Central memory CD8-positive, alpha-beta T cell (primary cell): ENCODE data around the gene COBLL1.
"Not testable (repeated sequence)": the region's sequence is repeated elsewhere in the genome, so short reads cannot be mapped to it uniquely, and the experiment has no call there.

Source experiments
- ATAC-seq: fragments of 150-1000 bp; cut with Tn5 transposase; replicated peaks from 2 replicates; pipeline ENCODE4 v1.10.0; 2022; ENCODE audit warnings: mild to moderate bottlenecking, moderate FRiP score, moderate number of reproducible peaks; ENCODE audit not compliant: poor library complexity, severe bottlenecking; ENCODE audit errors: extremely low read depth
- DNase-seq, 2 donors: peaks; one replicate each; pipeline ENCODE4 v3.0.0; 2021; ENCODE audit warnings: low spot score in 2 of 2
- H3K27ac Mint-ChIP-seq: one replicate; pipeline ENCODE4 v1.8.0; 2022; ENCODE audit warnings: low read depth, mild to moderate bottlenecking, moderate library complexity, mixed read lengths
- H3K27me3 Mint-ChIP-seq: one replicate; pipeline ENCODE4 v1.8.0; 2022; ENCODE audit warnings: mixed read lengths
- H3K36me3 Mint-ChIP-seq: one replicate; pipeline ENCODE4 v1.8.0; 2022; ENCODE audit warnings: mild to moderate bottlenecking, moderate library complexity, mixed read lengths; ENCODE audit not compliant: insufficient read depth
- H3K4me1 Mint-ChIP-seq: one replicate; pipeline ENCODE4 v1.8.0; 2022; ENCODE audit warnings: mixed read lengths
- H3K4me3 Mint-ChIP-seq: one replicate; pipeline ENCODE4 v1.8.0; 2022; ENCODE audit warnings: mild to moderate bottlenecking, moderate library complexity, mixed read lengths
- H3K9me3 Mint-ChIP-seq: one replicate; pipeline ENCODE4 v1.8.0; 2022; ENCODE audit warnings: mixed read lengths

The COBLL1 gene

DNA sequence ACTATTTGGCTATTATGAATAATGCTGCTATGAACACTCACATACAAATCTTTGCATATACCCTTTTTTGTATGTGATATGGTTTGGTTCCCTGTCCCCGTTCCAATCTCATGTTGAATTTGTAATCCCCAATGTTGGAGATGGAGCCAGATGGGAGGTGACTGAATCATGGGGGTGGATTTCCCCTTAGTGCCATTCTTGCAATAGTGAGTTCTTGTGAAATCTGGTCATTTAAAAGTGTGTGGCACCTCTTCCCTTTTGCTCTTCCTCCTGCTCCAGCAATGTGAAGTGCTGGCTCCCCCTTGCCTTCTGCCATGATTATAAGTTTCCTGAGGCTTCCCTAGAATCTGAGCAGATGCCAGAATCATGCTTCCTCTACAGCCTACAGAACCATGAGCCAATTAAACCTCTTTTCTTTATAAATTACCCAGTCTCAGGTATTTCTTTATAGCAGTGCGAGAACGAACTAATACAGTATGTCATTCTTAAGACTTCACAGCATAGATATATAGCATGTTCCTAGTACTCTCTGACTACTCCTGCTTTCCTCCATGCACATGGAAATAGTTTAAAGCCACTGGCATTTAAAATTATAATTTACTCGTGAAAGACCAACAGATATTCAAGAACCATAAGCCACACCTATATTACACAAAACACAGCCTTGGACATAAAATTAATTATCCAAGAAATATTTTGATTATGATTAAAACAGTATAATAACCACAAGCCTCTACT is 75.2 kb downstream of the COBLL1 start:
- H3K4me1 Mint-ChIP-seq: no peaks in the 10 kb centered on the region
- DNase-seq (no peak), ATAC-seq (no peak)
- H3K27ac Mint-ChIP-seq: no peak overlapping the region
- H3K27me3 Mint-ChIP-seq: no peaks in the 10 kb centered on the region
- H3K9me3 Mint-ChIP-seq: no peaks in the 10 kb centered on the region
- H3K36me3 Mint-ChIP-seq: no peaks in the 10 kb centered on the region
- H3K4me3 Mint-ChIP-seq: no peak overlapping the region

DNA sequence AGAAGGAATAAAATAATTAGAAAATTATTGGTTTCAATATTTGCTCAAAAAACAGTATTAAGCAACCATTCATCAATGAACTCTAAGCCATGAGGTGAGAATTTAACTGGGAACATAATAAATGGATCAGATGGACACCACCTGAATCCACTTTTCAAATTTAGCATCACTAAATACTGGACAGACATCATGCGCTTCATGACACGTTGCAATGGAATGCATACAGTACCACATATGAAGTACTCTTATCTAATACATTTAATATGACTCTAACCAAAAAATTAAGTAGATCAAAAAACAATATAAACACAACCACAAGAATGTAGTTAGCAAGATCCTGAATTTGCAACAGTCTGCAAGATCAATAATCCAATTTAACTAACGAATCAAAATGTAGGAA is 76.6 kb downstream of the COBLL1 start:
- DNase-seq (no peak), ATAC-seq (no peak)
- Mint-ChIP-seq H3K4me1 (no peaks in the 10 kb centered on the region), H3K27me3 (no peaks in the 10 kb centered on the region), H3K4me3 (no peak overlapping the region), H3K36me3 (no peaks in the 10 kb centered on the region), H3K27ac (no peak overlapping the region), H3K9me3 (no peaks in the 10 kb centered on the region)

DNA sequence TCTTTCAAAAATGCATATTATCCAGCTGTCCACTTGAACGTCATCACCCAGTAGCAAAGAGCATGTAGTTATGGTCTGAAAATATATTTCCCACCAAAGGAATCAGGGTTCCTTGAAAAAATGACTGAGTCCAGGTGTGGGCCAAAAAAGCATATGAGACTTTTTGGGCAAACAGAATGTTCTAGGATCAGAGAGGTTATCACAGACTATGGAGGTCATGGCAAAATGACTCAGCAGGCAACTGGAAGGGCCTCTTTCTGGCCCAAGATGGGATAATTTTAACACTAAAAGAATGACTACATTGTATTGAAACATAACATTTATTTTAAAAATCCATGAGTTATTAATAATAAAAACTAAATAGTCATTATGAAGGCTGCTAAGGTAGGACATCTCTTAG is 77.1 kb downstream of the COBLL1 start:
- Mint-ChIP-seq H3K27ac (no peak overlapping the region), H3K4me3 (no peak overlapping the region), H3K9me3 (no peaks in the 10 kb centered on the region), H3K4me1 (no peaks in the 10 kb centered on the region), H3K27me3 (no peaks in the 10 kb centered on the region), H3K36me3 (no peaks in the 10 kb centered on the region)
- ATAC-seq: no peak
- no peak for DNase-seq

DNA sequence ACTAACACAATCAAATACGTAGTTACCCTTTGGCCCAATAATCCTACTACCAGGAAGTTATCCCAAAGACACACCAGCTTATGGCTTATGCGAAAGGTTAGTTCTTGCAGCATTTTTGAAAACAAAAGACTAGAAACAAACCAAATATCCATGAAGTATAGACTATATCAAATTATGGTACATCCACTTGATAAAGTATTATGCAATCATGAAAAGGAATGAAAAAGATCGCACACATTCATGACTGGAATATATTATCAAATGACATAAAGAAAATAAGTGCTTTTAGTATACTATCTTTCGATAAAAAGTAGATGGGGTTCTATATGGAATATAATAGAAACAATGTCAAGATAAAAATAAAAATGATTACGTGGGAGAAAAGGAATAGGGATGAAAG is 78.2 kb downstream of the COBLL1 start:
- Mint-ChIP-seq H3K4me3 (no peak overlapping the region), H3K4me1 (no peaks in the 10 kb centered on the region), H3K9me3 (no peaks in the 10 kb centered on the region), H3K36me3 (no peaks in the 10 kb centered on the region), H3K27ac (no peak overlapping the region), H3K27me3 (no peaks in the 10 kb centered on the region)
- ATAC-seq: no peak
- DNase-seq: no peak

DNA sequence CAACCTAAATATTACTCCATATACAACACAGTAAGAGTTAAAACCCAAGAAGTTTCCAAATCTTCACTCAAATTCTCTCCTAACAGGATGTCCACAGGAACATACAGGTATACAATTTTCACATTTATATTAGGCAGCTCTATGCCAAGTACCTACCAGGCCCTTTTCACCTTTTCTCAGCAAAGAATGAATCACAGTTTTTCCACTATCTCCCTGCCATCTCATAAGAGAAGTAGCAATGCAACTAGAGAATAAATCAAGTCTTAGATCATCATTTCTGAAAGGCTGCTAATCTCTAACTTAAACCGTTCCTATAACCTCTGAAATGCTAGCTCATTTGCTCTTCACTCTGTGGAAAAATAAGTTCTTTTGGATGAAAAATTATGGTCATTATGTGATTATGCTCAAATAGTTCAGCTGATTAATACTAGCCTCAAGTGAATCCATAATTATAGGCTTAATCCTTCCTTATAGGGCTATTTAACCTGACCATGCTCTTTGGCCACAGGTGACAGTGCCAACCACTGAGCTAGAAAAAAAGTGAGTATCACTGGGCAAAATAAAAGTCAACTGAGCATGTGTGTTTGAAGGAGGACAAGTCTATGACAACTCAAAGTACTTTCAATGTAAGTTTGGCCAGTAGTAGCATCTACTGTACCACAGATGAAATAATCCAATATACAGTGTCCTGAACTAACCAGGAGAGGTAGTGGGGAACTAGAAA is 79.7 kb downstream of the COBLL1 start:
- DNase-seq (no peak), ATAC-seq (no peak)
- no peaks in the 10 kb centered on the region for H3K27me3 Mint-ChIP-seq
- H3K9me3 Mint-ChIP-seq: no peaks in the 10 kb centered on the region
- no peaks in the 10 kb centered on the region for H3K4me1 Mint-ChIP-seq
- no peaks in the 10 kb centered on the region for H3K36me3 Mint-ChIP-seq
- H3K27ac Mint-ChIP-seq: no peak overlapping the region
- H3K4me3 Mint-ChIP-seq: no peak overlapping the region

DNA sequence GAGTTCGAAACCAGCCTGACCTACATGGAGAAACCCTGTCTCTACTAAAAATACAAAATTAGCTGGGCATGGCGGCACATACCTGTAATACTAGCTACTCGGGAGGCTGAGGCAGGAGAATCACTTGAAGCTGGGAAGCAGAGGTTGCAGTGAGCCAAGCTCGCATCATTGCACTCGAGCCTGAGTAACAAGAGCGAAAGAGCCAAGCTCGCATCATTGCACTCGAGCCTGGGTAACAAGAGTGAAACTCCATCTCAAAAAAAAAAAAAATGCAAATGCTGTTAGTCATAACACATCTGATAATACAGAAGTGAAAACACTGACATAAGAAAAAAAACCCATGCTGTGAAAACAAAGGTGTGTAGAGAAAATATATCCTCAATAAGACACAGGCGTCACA is 80.4 kb downstream of the COBLL1 start:
- not testable (repeated sequence) for H3K4me1 Mint-ChIP-seq, H3K9me3 Mint-ChIP-seq, H3K36me3 Mint-ChIP-seq, H3K4me3 Mint-ChIP-seq, DNase-seq, ATAC-seq, H3K27ac Mint-ChIP-seq, H3K27me3 Mint-ChIP-seq

DNA sequence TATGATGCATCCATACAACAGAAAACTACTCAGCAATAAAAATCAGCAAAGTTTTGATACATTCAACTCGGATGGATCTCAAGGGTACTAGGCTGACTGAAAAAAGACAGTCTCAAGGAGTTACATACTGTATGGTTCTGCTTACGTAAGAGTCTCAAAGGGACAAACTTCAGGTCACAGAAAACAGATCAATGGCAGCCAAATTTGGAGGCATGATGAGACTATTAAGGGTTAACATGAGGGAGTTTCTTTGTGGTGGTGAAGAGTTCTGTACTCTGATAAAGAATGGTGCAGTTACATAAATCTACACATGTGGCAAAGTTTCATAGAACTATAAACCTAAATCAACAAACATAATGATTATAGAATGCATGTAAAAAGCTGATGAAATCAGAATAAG is 81.4 kb downstream of the COBLL1 start:
- H3K27me3 Mint-ChIP-seq: no peaks in the 10 kb centered on the region
- no peak overlapping the region for H3K4me3 Mint-ChIP-seq
- H3K4me1 Mint-ChIP-seq: no peaks in the 10 kb centered on the region
- no peak for ATAC-seq
- no peaks in the 10 kb centered on the region for H3K36me3 Mint-ChIP-seq
- no peak overlapping the region for H3K27ac Mint-ChIP-seq
- no peak for DNase-seq
- no peaks in the 10 kb centered on the region for H3K9me3 Mint-ChIP-seq

DNA sequence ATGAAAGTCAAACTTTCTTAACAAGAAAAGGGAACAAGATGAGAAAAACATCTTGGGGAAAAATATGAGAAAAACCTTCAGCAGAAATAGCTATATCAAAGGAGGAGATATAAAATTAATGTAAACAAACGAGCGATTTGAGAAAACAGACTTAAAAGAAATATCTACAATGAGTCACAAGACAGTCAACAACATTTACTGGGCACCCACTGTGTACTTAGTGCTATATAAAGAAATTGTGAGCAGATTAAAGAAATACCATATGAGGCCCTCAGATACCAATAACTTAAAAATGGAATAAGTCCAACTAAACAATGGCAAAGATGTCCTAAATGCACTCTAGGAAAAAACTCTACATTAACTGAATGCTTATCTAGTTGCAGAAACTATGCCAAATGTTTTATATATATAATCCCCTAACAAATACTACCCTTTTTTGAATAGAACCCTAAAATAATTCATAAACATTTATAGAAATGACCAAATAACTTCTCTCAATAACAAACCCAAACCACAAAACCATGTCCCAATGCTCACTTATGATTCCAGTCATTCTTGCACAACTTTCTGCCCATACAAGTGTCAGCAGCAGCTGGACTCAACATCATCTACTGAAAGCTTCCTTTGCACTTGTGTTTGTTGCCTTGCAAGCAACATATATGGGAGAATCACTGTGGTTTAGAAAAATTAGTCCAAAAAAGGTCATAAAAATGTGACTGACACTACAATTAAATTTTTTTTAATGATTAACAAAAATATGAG is 83.5 kb downstream of the COBLL1 start:
- Mint-ChIP-seq H3K4me3 (no peak overlapping the region), H3K27ac (no peak overlapping the region), H3K27me3 (no peaks in the 10 kb centered on the region), H3K4me1 (no peaks in the 10 kb centered on the region), H3K9me3 (no peaks in the 10 kb centered on the region), H3K36me3 (no peaks in the 10 kb centered on the region)
- DNase-seq (no peak), ATAC-seq (no peak)

DNA sequence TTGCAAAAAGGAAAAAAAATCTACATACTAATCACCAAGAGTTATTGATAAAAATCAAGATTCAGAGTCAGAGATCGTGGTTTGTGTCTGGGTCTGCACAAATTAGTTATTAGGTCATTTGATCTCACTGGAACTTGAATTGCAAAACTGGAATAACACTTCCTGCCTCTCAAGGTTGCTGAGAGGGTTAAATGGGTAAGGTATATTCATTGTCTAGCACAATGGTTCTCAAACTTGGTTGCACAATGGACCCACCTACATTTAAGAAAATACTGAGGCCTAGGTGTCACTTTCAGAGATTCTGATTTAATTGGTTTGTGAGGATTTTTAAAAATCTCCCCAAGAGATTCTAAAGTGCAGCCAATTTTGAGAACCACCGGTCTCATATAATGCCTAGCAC is 84.8 kb downstream of the COBLL1 start:
- no peaks in the 10 kb centered on the region for H3K36me3 Mint-ChIP-seq
- no peak overlapping the region for H3K4me3 Mint-ChIP-seq
- no peaks in the 10 kb centered on the region for H3K4me1 Mint-ChIP-seq
- no peaks in the 10 kb centered on the region for H3K27me3 Mint-ChIP-seq
- no peak for ATAC-seq
- no peak overlapping the region for H3K27ac Mint-ChIP-seq
- H3K9me3 Mint-ChIP-seq: no peaks in the 10 kb centered on the region
- DNase-seq: no peak

DNA sequence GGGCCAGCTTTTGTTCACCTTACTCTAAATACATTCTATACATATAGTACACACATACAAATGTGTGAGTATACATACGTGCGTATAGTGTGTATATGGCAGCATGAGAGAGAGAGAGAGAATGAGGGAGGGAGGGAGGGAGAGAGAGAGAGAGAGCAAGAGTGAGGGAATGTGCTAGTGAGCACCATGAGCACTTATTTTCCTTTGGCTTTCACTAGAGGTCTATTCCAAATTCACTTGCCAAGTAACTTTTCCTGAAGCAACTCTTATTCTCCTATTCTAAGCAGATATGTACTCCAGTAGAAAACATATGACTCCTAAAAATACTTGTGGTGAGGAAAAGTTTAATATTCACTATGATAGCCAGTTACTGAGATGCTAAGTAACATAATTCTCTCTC is 85.7 kb downstream of the COBLL1 start:
- H3K4me3 Mint-ChIP-seq: no peak overlapping the region

DNA sequence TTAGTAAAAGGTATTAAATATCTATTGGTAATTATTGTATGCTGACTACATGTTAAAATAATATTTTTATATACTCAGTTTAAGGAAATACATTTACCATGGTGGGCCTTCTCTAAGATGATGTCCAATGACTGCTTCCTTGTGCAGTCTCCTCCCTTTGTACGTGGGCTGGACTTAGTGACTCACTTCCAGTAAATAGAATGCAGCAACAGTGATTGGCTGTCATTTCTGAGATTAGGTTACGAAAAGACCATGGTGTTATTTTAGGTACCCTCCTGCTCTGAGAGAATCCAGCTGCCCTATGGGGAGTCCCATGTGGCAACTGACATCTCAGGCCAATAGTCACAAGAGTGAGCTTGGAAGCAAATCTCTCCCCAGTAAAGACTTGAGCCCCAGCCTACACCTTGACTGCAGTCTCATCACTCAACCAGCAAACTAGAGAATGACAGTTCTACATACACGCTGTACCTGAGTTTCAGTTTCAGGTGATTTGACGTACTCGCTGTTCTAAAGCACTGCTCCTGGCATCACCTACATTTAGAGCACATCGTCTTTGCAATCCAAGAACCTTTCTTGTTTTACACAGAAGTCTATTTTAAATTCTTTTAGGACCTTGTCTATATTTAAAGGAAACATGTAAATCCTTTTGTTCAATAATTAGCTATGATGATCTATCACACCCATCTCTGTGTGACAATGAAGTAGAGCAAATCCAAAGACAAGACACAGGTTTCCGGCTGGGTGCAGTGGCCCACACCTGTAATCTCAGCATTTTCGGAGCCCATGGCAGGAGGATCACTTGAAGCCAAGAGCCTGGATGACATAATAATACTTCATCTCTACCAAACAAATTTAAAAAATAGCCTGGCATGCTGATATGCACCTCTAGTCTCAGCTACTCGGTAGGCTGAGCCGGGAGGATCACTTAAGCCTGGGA is 87.2 kb downstream of the COBLL1 start:
- Mint-ChIP-seq H3K36me3 (no peaks in the 10 kb centered on the region), H3K4me3 (no peak overlapping the region)

More for the DNA sequence above, 85.7 kb downstream of the COBLL1 start:
- Mint-ChIP-seq H3K27ac (no peak overlapping the region), H3K9me3 (no peaks in the 10 kb centered on the region), H3K27me3 (no peaks in the 10 kb centered on the region), H3K4me1 (no peaks in the 10 kb centered on the region), H3K36me3 (no peaks in the 10 kb centered on the region)
- ATAC-seq (no peak), DNase-seq (no peak)

DNA sequence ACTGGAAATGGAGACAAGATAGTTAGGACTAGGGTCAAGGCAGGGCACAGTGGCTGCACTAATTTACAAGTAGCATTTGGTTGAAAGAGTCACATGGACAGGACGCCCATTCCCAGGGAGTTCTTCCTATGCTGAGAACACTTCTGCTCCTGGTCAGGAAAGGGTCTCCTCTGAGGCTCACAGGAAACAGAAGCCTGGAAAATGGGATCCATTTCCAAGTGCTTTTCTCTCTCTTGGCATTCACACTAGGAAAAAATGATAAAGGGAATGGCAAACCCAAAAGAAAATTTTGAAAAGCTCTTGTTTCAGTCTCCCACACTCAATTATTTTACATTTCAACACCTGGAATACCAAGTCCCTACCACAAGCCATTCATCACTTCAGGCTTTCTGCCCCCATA is 88.7 kb downstream of the COBLL1 start:
- ATAC-seq: no peak
- Mint-ChIP-seq H3K4me1 (no peaks in the 10 kb centered on the region), H3K9me3 (peaks cover 5% of the 10 kb centered on the region), H3K4me3 (no peak overlapping the region), H3K27me3 (no peaks in the 10 kb centered on the region), H3K27ac (no peak overlapping the region), H3K36me3 (no peaks in the 10 kb centered on the region)
- DNase-seq: no peak

More for the DNA sequence above, 87.2 kb downstream of the COBLL1 start:
- no peaks in the 10 kb centered on the region for H3K4me1 Mint-ChIP-seq
- DNase-seq (no peak), ATAC-seq (no peak)
- no peaks in the 10 kb centered on the region for H3K27me3 Mint-ChIP-seq
- H3K9me3 Mint-ChIP-seq: peaks cover 5% of the 10 kb centered on the region
- no peak overlapping the region for H3K27ac Mint-ChIP-seq
